ENCODE results near the gene VEGFA. TPM values are rescaled to one million over a fixed set of nuclear protein-coding genes. Genes with fewer than 3 reads are reported as not detected.
"Not testable (repeated sequence)": the region's sequence is repeated elsewhere in the genome, so short reads cannot be mapped to it uniquely, and the experiment has no call there.

VEGFA gene
- polyA plus RNA-seq, 1 donor from 2014 or later: 0.19 TPM

DNA sequence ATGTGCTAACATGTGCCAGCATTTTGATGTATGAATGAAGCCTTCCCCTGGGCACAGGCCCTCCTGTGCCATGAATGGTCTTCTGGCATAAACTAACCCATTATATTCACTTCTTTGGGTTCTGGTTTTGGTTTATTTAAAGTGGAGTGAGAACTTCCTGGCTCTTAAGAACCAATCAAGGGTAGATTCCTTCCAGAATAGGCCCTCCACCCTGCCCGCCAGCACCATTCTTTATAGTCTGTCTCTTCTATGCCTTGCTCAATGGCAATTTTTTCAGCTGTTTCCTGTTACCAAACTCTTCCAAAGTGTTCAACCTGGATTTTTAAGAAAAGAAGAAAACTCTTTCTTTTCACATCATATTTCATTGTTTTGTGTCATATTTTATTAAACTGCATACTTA, 44.1 kb downstream of the VEGFA start:
- Mint-ChIP-seq H3K36me3 (no peaks in the 10 kb centered on the region), H3K9me3 (no peaks in the 10 kb centered on the region), H3K27me3 (peaks cover 1% of the 10 kb centered on the region), H3K27ac (peak overlapping the region in 1 of 3 donors; percentile 76), H3K4me3 (no peak overlapping the region), H3K4me1 (no peaks in the 10 kb centered on the region)

DNA sequence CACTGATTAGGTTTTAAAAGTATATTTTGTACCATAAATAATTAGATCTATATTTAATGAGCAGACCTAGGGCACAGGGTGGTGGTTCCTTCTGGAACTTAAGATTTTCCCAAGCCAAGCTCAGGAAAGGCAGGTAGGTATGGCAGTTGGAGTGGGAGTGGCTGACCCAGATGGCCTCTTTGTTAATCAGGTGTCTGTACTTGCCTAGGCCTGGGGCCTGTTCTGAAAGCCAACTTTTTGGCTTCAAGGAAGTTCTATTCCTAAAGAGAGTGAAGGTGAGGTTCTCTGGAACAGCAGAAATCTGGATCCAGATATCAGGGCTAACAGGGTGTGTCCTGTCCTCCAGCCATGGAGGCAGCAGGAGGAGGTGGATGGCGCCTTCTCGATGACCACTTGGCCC, 44.9 kb downstream of the VEGFA start:
- H3K27ac Mint-ChIP-seq: no peak overlapping the region

DNA sequence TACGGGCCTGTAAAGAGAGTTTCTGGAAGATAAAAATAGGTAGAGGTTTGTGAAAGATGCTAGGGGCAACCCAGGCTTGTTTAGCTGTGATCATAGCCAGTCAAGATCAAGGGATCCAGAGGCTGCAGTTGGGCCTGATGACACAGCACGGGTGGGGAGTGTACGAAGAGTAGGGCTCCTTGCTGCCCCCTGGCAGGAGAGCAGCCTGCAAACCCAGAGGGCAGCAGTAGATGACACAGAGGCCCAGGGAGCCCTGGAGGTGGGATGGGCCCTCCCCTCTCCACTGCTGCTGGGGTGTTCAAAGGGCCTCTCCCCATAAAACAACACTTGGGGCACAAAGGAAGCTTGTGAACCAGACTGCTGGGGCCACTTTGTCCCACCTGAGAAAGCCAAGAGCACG, 47.2 kb downstream of the VEGFA start:
- Mint-ChIP-seq H3K27ac (no peak overlapping the region), H3K36me3 (peaks cover 3% of the 10 kb centered on the region), H3K9me3 (no peaks in the 10 kb centered on the region), H3K4me3 (no peak overlapping the region), H3K27me3 (no peaks in the 10 kb centered on the region), H3K4me1 (no peaks in the 10 kb centered on the region)

More for the DNA sequence above, 44.9 kb downstream of the VEGFA start:
- Mint-ChIP-seq H3K4me1 (no peaks in the 10 kb centered on the region), H3K27me3 (peaks cover 1% of the 10 kb centered on the region), H3K4me3 (no peak overlapping the region), H3K9me3 (no peaks in the 10 kb centered on the region), H3K36me3 (no peaks in the 10 kb centered on the region)

DNA sequence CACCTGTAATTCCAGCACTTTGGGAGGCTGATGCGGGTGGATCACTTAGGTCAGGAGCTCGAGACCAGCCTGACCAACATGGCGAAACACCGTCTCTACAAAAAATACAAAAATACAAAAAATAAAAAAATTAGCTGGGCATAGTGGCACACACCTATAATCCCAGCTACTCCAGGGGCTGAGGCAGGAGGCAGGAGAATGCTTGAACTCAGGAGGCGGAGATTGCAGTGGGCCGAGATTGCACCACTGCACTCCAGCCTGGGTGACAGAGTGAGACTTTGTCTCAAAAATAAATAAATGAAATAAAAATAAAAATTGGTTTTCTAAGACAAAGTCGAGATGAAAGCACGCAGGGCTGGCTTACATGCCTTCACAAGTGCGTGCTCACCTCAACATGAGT, 49.0 kb downstream of the VEGFA start:
- H3K9me3 Mint-ChIP-seq, H3K4me1 Mint-ChIP-seq, H3K36me3 Mint-ChIP-seq, H3K4me3 Mint-ChIP-seq, H3K27ac Mint-ChIP-seq, H3K27me3 Mint-ChIP-seq: not testable (repeated sequence)

DNA sequence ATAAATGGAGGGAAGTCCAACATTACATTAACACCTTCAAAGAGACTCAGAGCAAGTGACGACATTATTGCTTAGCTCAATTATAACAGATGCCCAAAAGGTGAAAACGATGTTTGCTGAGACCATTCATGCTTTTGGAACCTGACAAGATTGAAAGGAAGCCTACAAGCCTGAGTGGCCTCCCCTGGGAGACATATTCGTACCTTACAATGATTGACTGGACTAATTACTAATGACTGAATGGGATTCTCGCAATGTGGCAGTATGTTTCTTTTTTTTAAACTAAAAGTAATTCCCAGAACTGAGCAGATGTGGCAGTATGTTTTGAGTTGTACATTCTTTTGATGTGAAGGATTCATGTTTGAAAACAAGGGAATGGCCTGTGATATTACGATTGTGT, 49.9 kb downstream of the VEGFA start:
- Mint-ChIP-seq H3K4me1 (peaks cover 0 to 3% (median 0%) of the 10 kb centered on the region in 3 donors), H3K36me3 (peaks cover 3% of the 10 kb centered on the region), H3K27ac (no peak overlapping the region)

DNA sequence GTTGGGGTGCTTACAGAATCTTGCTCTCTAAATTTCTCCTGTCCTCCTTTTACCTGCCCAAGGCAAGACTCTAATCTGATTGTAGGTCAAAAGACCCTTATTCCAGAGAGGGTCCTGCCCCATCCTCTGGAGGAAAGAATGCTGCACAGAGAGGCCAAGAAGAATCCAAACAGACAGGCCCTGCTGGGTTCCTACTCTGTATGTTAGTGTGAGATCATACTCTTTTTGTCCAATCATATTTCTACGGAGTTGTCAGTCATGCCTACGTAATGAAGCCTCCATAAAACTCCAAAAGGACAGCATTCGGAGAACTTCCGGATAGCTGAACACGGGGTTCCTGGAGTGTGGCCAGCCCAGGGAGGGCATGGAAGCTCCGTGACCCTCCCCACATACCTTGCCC, 50.5 kb downstream of the VEGFA start:
- Mint-ChIP-seq H3K27me3 (peaks cover 4% of the 10 kb centered on the region), H3K36me3 (peaks cover 3% of the 10 kb centered on the region), H3K4me1 (peaks cover 0 to 3% (median 0%) of the 10 kb centered on the region in 3 donors), H3K4me3 (no peak overlapping the region), H3K9me3 (no peaks in the 10 kb centered on the region), H3K27ac (no peak overlapping the region)

More for the DNA sequence above, 49.9 kb downstream of the VEGFA start:
- no peak overlapping the region for H3K4me3 Mint-ChIP-seq
- H3K9me3 Mint-ChIP-seq: no peaks in the 10 kb centered on the region
- H3K27me3 Mint-ChIP-seq: peaks cover 4% of the 10 kb centered on the region

DNA sequence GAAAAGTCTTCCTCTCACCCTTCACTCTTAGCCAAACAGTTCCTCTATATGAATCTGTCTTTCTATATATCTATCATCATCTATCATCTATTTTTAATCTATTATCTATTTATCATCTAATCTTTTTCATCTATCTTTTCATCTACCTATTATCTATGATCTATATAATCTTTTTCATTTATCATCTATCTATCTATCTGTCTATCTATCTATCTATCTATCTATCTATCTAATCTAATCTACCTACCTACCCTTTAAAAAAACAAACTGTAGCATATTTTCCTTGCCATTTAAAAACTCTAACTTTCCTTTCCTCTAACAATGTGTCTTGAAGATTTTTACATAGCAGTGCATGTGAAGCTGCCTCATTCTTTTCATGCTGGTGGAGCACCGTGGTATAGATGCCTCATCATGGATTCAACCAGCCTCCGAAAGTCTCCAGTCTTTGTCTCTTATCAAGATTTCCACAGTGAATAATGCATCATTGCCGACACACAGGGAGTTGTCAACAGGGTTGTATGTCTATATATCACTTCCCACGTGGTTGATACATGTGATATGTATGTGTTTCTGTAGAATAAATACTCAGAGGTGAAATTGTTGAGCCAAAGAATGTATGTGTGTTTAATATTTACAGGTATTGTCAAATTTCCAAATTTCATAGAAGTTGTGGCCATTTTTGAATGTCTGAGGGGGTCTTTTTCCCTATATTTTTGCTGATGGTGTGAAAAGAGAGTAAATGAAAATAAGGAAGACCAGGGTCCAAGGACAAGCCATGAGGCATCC, 51.3 kb downstream of the VEGFA start:
- Mint-ChIP-seq H3K36me3 (peaks cover 3% of the 10 kb centered on the region), H3K27ac (no peak overlapping the region), H3K9me3 (no peaks in the 10 kb centered on the region), H3K27me3 (peaks cover 4% of the 10 kb centered on the region), H3K4me3 (no peak overlapping the region), H3K4me1 (peaks cover 0 to 3% (median 0%) of the 10 kb centered on the region in 3 donors)

DNA sequence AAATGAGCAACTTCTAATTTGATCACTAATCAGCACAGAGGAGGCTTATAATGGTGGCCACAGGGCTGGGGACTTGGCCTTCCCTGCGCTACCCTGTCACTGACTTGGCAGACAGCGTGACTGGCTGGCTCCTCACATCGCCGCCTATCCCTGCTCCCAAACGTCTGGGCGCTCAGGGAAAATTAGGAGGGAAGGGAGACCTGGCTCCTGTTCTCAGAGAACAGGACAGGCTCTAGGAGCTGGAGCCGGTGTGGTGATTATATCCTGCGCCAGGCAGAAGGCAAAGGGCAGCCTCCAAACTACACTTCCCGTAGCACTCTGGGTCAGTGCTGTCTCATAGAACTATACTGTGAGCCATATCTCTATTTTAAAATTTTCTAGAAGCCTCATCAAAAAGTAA, 53.4 kb downstream of the VEGFA start:
- H3K27ac Mint-ChIP-seq: no peak overlapping the region
- H3K4me3 Mint-ChIP-seq: no peak overlapping the region
- peaks cover 3% of the 10 kb centered on the region for H3K36me3 Mint-ChIP-seq
- H3K9me3 Mint-ChIP-seq: no peaks in the 10 kb centered on the region
- H3K27me3 Mint-ChIP-seq: peaks cover 6% of the 10 kb centered on the region
- H3K4me1 Mint-ChIP-seq: peaks cover 0 to 3% (median 0%) of the 10 kb centered on the region in 3 donors

DNA sequence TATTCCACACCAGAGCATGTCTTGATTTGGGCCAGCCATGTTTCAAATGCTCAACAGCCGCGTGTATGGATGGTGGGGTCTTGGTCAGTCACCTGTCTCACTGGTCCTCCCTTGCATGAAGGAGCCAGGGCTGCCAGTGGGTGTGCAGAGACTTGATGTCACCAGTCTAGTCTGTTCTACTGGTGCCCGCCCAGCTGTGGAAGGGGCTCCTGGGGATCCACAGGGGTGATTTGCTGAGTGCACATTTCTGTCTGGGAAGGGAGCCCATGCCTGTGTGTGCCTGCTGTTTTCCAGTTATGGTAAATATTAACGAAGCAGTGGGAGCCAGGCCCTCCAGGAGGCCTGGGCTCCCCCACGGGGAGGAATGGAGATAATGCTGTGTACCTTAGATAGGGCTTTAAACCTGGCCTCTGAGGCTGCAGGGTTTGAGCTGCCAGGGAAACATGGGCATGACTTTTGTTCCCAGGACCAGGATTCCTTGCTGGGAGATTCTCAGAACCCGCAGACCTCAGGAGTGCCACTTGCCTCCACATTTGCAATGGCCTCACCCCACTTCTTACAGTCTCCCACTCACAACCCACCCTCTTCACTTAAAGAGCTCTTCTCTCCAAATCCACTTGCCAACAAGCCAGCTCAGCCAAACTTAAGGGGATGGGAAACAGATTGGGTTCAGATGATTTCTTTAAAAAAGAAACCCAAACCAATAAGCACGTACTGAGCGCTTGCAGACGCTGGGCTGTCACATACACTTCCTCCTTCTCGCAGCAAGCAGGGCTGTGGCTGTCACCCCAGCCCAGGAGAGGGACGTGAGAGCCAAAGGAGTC, 54.1 kb downstream of the VEGFA start:
- Mint-ChIP-seq H3K4me3 (peak overlapping the region in 1 of 4 donors; percentile 70), H3K9me3 (no peaks in the 10 kb centered on the region), H3K27ac (no peak overlapping the region)

DNA sequence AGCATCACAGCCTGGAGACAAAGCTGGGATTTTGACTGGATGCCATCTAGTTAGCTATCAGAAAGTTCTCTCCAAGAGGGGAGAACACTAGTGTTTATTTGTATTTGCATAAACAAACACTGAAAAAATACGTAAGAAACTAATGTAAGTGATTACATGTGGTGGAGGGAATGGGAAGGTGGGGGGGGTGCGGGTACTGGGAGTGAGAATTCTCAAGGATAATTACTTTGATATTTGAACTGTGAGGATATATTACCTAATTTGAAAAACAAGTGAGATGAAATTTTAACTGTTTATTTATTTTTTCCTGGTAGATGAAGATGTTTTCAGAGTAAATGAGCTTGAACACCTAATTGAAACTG, 54.7 kb downstream of the VEGFA start:
- peaks cover 3% of the 10 kb centered on the region for H3K36me3 Mint-ChIP-seq
- no peak overlapping the region for H3K27ac Mint-ChIP-seq
- no peaks in the 10 kb centered on the region for H3K9me3 Mint-ChIP-seq
- H3K4me3 Mint-ChIP-seq: peak overlapping the region in 1 of 4 donors; percentile 70
- H3K4me1 Mint-ChIP-seq: peaks cover 0 to 3% (median 1%) of the 10 kb centered on the region in 3 donors
- peaks cover 9% of the 10 kb centered on the region for H3K27me3 Mint-ChIP-seq

More for the DNA sequence above, 54.1 kb downstream of the VEGFA start:
- Mint-ChIP-seq H3K36me3 (peaks cover 3% of the 10 kb centered on the region), H3K27me3 (peaks cover 9% of the 10 kb centered on the region), H3K4me1 (peaks cover 0 to 3% (median 1%) of the 10 kb centered on the region in 3 donors)

DNA sequence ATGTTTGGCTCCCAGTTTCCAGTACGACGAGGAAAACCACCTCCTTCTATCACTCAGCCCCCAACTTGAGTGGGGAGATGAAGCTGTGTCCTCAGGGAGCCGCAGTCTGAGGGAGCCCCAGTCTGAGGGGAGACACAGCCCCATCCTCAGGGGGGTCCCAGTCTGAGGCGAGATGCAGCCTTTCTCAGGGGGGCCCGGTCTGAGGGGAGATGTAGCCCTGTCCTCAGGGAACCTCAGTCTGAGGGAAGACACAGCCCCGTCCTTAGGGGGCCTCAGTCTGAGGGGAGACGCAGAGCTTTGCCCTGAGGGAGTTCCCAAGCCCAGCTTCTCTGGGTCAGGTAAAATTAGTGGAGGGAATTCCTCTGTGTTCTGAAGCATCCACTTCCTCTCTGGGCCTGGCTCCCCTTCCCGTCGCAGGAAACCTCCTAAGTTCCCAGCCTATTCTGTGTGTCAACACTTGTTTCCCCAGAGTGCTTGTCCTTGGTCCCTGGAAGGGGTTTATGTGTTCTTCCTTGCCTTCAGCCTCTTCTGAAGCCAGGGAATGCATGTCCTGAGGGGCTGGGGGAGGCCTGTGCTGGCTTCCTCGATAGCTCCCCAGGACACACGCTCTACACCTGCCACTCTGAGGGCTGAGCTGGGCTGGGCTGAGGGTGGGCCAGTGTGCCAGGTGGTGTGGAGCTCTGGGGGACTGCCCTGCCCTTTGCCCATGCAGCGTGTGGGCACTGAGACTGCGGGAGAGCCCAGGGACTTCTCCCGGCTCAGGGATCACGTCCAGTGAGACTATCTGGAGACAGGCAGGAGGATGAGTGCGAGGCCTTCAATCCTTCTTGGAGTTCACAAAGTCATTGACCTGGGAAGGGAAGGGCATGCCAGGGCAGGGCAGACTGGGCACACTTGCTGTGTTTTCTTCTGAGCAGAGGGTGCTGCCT, 55.4 kb downstream of the VEGFA start:
- Mint-ChIP-seq H3K9me3 (no peaks in the 10 kb centered on the region), H3K4me1 (peaks cover 0 to 3% (median 1%) of the 10 kb centered on the region in 3 donors), H3K36me3 (peaks cover 3% of the 10 kb centered on the region), H3K4me3 (no peak overlapping the region), H3K27ac (no peak overlapping the region), H3K27me3 (peaks cover 9% of the 10 kb centered on the region)

DNA sequence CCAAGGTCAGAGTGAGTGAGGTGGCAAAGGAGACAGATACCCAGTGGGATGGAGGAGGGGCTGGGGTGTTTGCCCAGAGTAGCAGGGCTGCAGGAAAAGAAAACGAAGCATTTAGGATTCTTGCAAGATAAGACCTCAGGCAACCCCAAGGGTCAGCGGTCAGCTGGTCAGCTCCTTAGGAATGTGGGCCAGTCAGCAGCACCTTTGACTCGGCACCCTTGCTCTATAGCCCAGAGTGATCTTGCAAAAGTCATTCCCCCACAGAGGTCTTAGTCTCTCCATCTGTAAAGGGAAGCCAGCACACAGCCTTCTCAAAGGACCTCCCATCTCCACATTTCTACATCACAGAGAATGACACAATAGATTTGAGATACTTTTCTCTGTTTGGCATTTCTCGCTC, 56.7 kb downstream of the VEGFA start:
- no peak overlapping the region for H3K27ac Mint-ChIP-seq
- H3K36me3 Mint-ChIP-seq: no peaks in the 10 kb centered on the region

DNA sequence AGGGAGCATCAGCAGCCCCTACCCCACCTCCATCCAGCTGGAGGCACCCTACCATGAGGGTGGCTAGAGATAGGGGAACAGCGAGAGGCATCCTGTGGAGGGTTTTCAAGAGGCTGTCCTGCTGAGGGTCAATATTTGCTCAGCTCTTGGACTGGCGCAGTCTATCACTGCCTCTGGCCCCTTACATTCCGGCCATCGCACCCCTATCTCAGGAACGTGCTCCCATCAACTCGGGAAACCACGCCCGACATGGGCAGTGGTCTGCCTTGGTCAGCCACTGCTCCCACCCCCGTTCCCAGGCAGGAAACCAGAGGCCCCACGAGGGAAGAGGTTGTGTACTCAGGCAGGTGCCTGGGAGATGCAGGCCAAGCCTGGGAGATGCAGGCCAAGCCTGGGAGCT, 57.9 kb downstream of the VEGFA start:
- no peaks in the 10 kb centered on the region for H3K36me3 Mint-ChIP-seq
- peaks cover 0 to 3% (median 1%) of the 10 kb centered on the region in 3 donors for H3K4me1 Mint-ChIP-seq
- H3K27ac Mint-ChIP-seq: no peak overlapping the region
- no peak overlapping the region for H3K4me3 Mint-ChIP-seq
- H3K27me3 Mint-ChIP-seq: peaks cover 9% of the 10 kb centered on the region
- H3K9me3 Mint-ChIP-seq: no peaks in the 10 kb centered on the region

More for the DNA sequence above, 56.7 kb downstream of the VEGFA start:
- H3K4me1 Mint-ChIP-seq: peaks cover 0 to 3% (median 1%) of the 10 kb centered on the region in 3 donors
- no peaks in the 10 kb centered on the region for H3K9me3 Mint-ChIP-seq
- H3K27me3 Mint-ChIP-seq: peaks cover 9% of the 10 kb centered on the region
- H3K4me3 Mint-ChIP-seq: no peak overlapping the region

DNA sequence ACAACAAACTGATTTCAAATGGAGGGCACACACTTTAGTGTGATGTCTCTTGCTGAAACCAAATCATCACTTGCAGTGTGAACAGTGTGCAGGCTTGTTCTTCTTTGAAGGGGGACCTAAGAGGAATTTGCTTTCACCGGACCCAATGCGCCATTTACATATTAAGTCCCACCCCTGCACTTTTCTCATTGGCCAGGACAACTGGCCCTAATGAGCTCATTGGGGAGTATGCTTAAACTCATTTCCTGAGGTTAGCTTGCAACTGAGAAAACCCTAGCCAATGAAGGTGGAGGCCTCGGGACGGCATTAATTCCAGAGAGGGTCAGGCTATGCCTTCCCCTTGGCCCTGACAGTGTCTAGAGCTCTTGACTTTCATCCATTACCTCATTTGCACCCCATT, 58.7 kb downstream of the VEGFA start:
- H3K4me3 Mint-ChIP-seq: no peak overlapping the region
- H3K36me3 Mint-ChIP-seq: no peaks in the 10 kb centered on the region
- H3K9me3 Mint-ChIP-seq: no peaks in the 10 kb centered on the region

More for the DNA sequence above, 58.7 kb downstream of the VEGFA start:
- Mint-ChIP-seq H3K27ac (no peak overlapping the region), H3K4me1 (peaks cover 0 to 3% (median 1%) of the 10 kb centered on the region in 3 donors), H3K27me3 (peaks cover 9% of the 10 kb centered on the region)
